OCI-LY7 (cell line): ENCODE results near the gene SPATA7. TPM values are rescaled to one million over a fixed set of nuclear protein-coding genes. Genes with fewer than 3 reads are reported as not detected.

Source experiments
- BruUV-seq: library from RNA; stranded (reverse); fragments of 400-500 nt; replicated peaks from 2 replicates; lab custom pipeline; 2021; lab: Mats Ljungman, UMichigan
- CTCF ChIA-PET: fragments of 300-600 bp; sonication (Branson Sonifier 250); formaldehyde crosslinking; loops from one replicate; lab custom pipeline; 2022; ENCODE audit warnings: antibody characterized with exemption; ENCODE audit not compliant: unreplicated experiment; lab: Charles Lee
- POLR2A ChIA-PET: fragments of 300-600 bp; sonication (Branson Sonifier 250); formaldehyde crosslinking; loops from one replicate; lab custom pipeline; 2022; ENCODE audit warnings: antibody characterized with exemption; lab: Charles Lee
- DNase-seq: peaks from one replicate; pipeline ENCODE4 v3.0.0-alpha.2; 2015; ENCODE audit warnings: low spot score
- H2AFZ ChIP-seq: fragments of 200-600 bp; sonication (generic), shearing (Covaris generic); 2 replicates; pipeline ENCODE4 v1.6.1; 2014; ENCODE audit warnings: mild to moderate bottlenecking, antibody characterized with exemption, low read length, moderate library complexity
- H3K27ac ChIP-seq: fragments of 200-600 bp; sonication (generic); 2 replicates; pipeline ENCODE4 v1.5.1; 2014; ENCODE audit warnings: mixed run types, low read depth, mild to moderate bottlenecking, moderate library complexity, low read length, inconsistent platforms; ENCODE audit not compliant: poor library complexity, severe bottlenecking
- H3K36me3 ChIP-seq: fragments of 200-600 bp; sonication (generic); 2 replicates; pipeline ENCODE4 v1.6.1; 2014; ENCODE audit warnings: mild to moderate bottlenecking, antibody characterized with exemption, low read length, moderate library complexity, mixed read lengths; ENCODE audit not compliant: insufficient read depth
- H3K4me1 ChIP-seq: fragments of 200-600 bp; sonication (generic); 2 replicates; pipeline ENCODE4 v1.5.1; 2014; ENCODE audit warnings: mild to moderate bottlenecking, low read length; ENCODE audit not compliant: insufficient read depth, poor library complexity, severe bottlenecking
- H3K4me2 ChIP-seq: fragments of 200-600 bp; sonication (generic); 2 replicates; pipeline ENCODE4 v1.6.1; 2014; ENCODE audit warnings: mild to moderate bottlenecking, low read length
- H3K4me3 ChIP-seq: fragments of 200-600 bp; sonication (generic); 2 replicates; pipeline ENCODE4 v1.5.1; 2014; ENCODE audit warnings: mild to moderate bottlenecking, low read depth, low read length; ENCODE audit not compliant: poor library complexity, severe bottlenecking
- H3K79me2 ChIP-seq: fragments of 200-600 bp; sonication (generic); 2 replicates; pipeline ENCODE4 v1.6.1; 2016; ENCODE audit warnings: low read depth, mild to moderate bottlenecking, low read length, moderate library complexity, mixed read lengths; ENCODE audit not compliant: insufficient read depth
- H3K9me2 ChIP-seq: fragments of 200-600 bp; sonication (generic); 2 replicates; pipeline ENCODE4 v1.6.1; 2016; ENCODE audit warnings: mild to moderate bottlenecking, low read length, mixed read lengths; ENCODE audit not compliant: insufficient read depth
- H3K9me3 ChIP-seq: fragments of 200-600 bp; sonication (generic); 2 replicates; pipeline ENCODE4 v1.6.1; 2014; ENCODE audit warnings: mild to moderate bottlenecking, mixed run types, low read length, mixed read lengths
- H4K20me1 ChIP-seq: fragments of 200-600 bp; sonication (generic); 2 replicates; pipeline ENCODE4 v1.6.1; 2014; ENCODE audit warnings: mild to moderate bottlenecking, antibody characterized with exemption, low read length, moderate library complexity, mixed read lengths; ENCODE audit not compliant: insufficient read depth
- CTCF ChIP-seq: fragments of 200-600 bp; sonication (generic); conservative IDR thresholded peaks from 2 replicates; pipeline ENCODE4 v1.5.1; 2014; ENCODE audit warnings: mild to moderate bottlenecking, antibody characterized with exemption, low read length, moderate library complexity, mixed read lengths
- EZH2phosphoT487 ChIP-seq: fragments of 200-600 bp; sonication (generic); IDR thresholded peaks from 2 replicates; pipeline ENCODE4 v1.6.1; 2018; ENCODE audit warnings: low read depth, borderline replicate concordance, mild to moderate bottlenecking, mixed run types, antibody characterized with exemption, low read length, moderate library complexity, mixed read lengths
- intact Hi-C: fragments of 100-400 bp; cut with micrococcal nuclease; formaldehyde crosslinking; loops from one replicate; pipeline ENCODE4 v1.10.0; 2022; ENCODE audit not compliant: unreplicated experiment
- total RNA-seq, 2 experiments: library from RNA; depleted of rRNA in 1 of 2; stranded (reverse); fragments of >200 nt in 1 of 2; shearing (Covaris generic) in 1 of 2; gene quantifications; 2 replicates each; pipeline ENCODE4 v1.2.3, GENCODE V29; 2014 to 2022

SPATA7 gene
- total RNA-seq, 2 experiments from 2014 or later: 6.3 to 10.3 TPM

DNA sequence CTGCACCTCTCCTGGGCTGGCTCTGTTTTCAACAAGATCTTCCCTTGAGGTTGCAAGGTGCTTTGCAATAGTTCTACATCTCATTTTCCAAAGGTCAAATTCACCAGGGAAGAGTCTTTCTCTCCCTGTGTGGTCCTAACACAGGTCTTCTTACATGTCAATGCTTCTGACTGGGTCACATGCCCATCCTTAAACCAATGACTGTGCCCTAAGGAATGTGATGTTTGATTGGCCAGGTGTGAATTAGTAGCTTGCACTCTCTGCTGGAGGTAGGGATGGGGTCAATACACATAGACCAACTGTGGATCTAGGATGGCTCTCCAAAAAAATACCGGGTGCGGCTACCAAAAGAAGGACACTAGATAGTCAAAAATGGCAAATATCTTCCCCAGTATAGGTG is 42.5 kb upstream of the SPATA7 start:
- H2AFZ ChIP-seq: no peak overlapping the region
- CTCF ChIA-PET: no interaction called here

GRCh38 chr14:88346048-88346639 is 39.3 kb upstream of the SPATA7 start:
- Histone ChIP-seq H3K36me3 (no peaks in the 10 kb centered on the region), H3K4me1 (no peaks in the 10 kb centered on the region), H3K4me2 (no peak overlapping the region), H3K27ac (no peak overlapping the region), H4K20me1 (no peaks in the 10 kb centered on the region), H3K4me3 (no peak overlapping the region), H3K79me2 (no peaks in the 10 kb centered on the region), H2AFZ (no peak overlapping the region), H3K9me2 (no peaks in the 10 kb centered on the region), H3K9me3 (no peaks in the 10 kb centered on the region)
- intact Hi-C loops: no loop called here
- TF ChIP-seq CTCF: no peak
- POLR2A ChIA-PET: interaction anchor here (1.0 kb wide), 2 partner anchors 13 to 22 kb away, joined by 3 read pairs; no protein-coding TSS in a partner anchor
- CTCF ChIA-PET: no interaction called here
- DNase-seq: no peak
- no TSS peak for BruUV-seq

More for the DNA sequence above, 42.5 kb upstream of the SPATA7 start:
- Histone ChIP-seq H3K36me3 (no peaks in the 10 kb centered on the region), H3K79me2 (no peaks in the 10 kb centered on the region), H3K9me2 (no peaks in the 10 kb centered on the region), H4K20me1 (no peaks in the 10 kb centered on the region), H3K4me2 (no peak overlapping the region), H3K27ac (no peak overlapping the region), H3K9me3 (no peaks in the 10 kb centered on the region), H3K4me1 (no peaks in the 10 kb centered on the region), H3K4me3 (no peak overlapping the region)
- intact Hi-C loops: no loop called here
- BruUV-seq: no TSS peak
- POLR2A ChIA-PET: no interaction called here
- TF ChIP-seq CTCF (no peak), EZH2phosphoT487 (no peak)
- DNase-seq: no peak

GRCh38 chr14:88348546-88348945 is 36.9 kb upstream of the SPATA7 start:
- H3K4me3 ChIP-seq: no peak overlapping the region
- CTCF ChIA-PET: no interaction called here
- no peaks in the 10 kb centered on the region for H4K20me1 ChIP-seq
- no peak for DNase-seq
- intact Hi-C loops: no loop called here
- no peak overlapping the region for H2AFZ ChIP-seq
- no peak overlapping the region for H3K27ac ChIP-seq
- no peaks in the 10 kb centered on the region for H3K4me1 ChIP-seq
- no peaks in the 10 kb centered on the region for H3K9me2 ChIP-seq
- no peaks in the 10 kb centered on the region for H3K9me3 ChIP-seq
- no peaks in the 10 kb centered on the region for H3K36me3 ChIP-seq
- no TSS peak for BruUV-seq
- no peak for TF ChIP-seq CTCF
- TF ChIP-seq EZH2phosphoT487: no peak
- H3K4me2 ChIP-seq: no peak overlapping the region
- no peaks in the 10 kb centered on the region for H3K79me2 ChIP-seq
- POLR2A ChIA-PET: interaction anchor here (1.1 kb wide), 1 partner anchor 36 kb away, joined by 6 read pairs; no protein-coding TSS in a partner anchor
